Erythroblast (primary cell): ENCODE measurements around the gene ZACN.

ENCODE experiments used
- DNase-seq, 2 experiments: peaks; one replicate each; lab custom pipeline; 2025; lab: John Stamatoyannopoulos, UW
- GATA1 ChIP-seq: IDR thresholded peaks from 2 replicates; pipeline ENCODE4 v1.6.1; 2011; ENCODE audit warnings: low read depth, mild to moderate bottlenecking, control low read depth, low read length, moderate library complexity
- POLR2A ChIP-seq: IDR thresholded peaks from 2 replicates; pipeline ENCODE4 v1.6.1; 2011; ENCODE audit warnings: mild to moderate bottlenecking, low read length

Gene ZACN

GRCh38 chr17:76081295-76082210 is 2.6 kb downstream of the ZACN start:
- TF ChIP-seq GATA1 (no peak), POLR2A (no peak)
- DNase-seq: no peak

DNA sequence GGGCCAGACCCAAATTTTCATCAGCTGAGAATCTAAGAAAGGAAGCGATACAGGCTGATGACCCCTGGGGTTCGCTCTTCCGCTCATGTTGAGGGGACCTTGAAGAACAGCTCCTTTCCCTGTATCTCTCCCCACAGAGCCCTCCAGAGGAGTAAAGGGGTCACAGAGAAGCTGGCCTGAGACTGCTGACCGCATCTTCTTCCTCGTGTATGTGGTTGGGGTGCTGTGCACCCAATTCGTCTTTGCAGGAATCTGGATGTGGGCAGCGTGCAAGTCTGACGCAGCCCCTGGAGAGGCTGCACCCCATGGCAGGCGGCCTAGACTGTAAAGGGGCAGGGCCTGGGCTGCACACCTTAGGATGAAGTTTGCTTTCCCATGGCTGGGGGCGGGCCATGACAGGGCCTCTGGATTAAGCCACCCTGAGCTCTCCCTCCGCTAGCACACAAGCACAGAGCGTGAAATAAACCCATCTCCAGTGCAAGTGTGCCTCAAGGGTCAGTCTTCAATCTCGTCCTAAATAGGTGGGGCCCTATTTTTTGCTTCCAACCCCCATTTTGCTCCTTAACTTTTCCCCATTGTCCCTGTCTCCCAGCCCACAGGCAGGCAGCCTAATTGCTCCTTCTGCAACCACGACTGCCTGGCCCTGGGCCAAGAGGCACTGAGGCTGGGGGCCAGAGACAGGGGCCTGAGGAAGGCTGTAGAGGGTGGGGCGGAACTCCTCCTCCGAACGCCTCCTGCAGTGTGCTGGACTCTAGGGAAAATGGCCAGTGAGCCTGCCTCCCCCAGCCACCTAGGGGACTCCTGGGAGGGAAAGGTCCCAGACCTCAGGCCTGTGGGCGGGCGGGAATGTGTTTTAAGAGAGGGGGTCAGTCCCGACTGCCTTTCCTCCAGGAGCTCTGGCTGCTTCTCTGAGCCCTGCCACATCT is 3.6 kb downstream of the ZACN start:
- no peak for DNase-seq
- no peak for TF ChIP-seq POLR2A
- TF ChIP-seq GATA1: no peak

- no peak for DNase-seq
Measured at GRCh38 chr17:76083536-76084182, 4.7 kb downstream of the ZACN start.

DNA sequence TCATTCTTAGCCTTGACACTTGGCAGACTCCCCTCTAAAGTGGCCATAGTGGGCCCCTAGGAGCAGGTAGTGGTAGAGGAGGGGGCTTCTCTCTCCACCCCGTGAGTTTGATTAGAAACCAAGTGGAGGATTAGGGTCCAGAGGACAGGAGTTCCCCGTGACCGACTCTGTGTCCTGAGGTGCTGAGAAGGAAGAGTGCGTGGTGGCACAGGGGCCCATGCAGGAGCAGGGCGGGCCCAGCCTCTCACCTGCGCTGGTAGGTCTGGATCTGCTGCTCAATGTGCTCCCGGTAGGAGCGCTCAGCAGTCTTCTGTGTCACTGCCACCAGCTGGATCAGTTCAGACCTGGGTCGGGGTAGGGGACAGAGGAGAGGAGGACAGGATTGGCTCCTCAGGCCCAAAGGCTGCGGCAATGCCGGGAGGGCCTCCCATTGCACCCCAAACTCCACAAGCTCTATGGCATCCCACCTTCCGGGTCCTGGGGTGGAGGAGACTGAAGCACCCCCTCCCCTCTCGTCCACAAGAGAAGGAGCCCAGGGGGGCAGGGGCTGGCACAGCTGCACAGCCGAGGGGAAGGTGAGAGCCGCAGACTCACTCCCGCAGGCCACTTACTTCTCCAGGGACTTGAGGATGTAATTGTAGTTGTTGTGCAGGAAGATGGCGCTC is 6.2 kb downstream of the ZACN start:
- DNase-seq: no peak
- no peak for TF ChIP-seq POLR2A
- no peak for TF ChIP-seq GATA1

More at GRCh38 chr17:76083536-76084182, 4.7 kb downstream of the ZACN start:
- TF ChIP-seq POLR2A: no peak
- TF ChIP-seq GATA1: no peak

GRCh38 chr17:76085731-76086366 is 6.9 kb downstream of the ZACN start:
- TF ChIP-seq POLR2A (no peak), GATA1 (no peak)
- DNase-seq: no peak

DNA sequence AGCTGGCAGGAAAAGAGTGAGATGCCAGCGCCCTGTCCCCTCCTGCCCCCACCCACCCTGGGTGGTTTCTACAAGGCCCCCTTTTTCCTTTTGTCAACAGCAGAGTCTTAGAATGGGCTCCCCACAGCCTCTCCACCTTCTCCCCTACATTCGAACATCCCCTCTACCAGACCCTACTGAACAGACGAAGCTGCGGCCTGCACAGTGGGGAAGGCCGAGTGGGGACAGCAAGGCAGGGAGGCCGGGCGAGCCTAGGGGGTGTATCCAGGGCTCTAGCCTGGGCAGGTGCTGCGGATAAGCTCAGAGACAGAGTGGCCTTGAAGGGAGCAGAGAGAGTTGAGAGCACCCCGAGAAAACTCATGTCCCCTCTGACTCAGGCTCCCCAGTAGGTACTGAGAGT is 7.4 kb downstream of the ZACN start:
- no peak for DNase-seq
- no peak for TF ChIP-seq POLR2A
- no peak for TF ChIP-seq GATA1

DNA sequence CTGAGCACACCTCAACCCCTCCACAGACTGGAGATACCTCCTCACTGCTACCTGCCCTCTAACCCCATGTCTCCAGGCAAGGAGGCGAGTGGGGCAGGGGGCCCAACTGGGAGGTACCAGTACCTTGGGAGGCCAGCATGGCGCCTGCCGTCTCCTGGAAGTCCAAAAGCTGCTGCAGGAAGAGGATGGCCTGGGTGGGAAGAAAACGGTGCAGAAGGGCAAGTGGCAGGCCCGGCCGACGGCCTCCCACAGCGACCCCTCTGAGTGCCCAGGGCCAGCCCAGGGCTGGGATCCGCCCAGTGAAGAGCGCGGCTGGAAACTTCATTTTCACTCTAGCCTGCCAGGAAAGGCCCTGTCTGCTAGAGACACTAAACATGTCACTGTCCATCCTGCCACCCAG is 8.5 kb downstream of the ZACN start:
- DNase-seq: no peak
- no peak for TF ChIP-seq GATA1
- TF ChIP-seq POLR2A: no peak

DNA sequence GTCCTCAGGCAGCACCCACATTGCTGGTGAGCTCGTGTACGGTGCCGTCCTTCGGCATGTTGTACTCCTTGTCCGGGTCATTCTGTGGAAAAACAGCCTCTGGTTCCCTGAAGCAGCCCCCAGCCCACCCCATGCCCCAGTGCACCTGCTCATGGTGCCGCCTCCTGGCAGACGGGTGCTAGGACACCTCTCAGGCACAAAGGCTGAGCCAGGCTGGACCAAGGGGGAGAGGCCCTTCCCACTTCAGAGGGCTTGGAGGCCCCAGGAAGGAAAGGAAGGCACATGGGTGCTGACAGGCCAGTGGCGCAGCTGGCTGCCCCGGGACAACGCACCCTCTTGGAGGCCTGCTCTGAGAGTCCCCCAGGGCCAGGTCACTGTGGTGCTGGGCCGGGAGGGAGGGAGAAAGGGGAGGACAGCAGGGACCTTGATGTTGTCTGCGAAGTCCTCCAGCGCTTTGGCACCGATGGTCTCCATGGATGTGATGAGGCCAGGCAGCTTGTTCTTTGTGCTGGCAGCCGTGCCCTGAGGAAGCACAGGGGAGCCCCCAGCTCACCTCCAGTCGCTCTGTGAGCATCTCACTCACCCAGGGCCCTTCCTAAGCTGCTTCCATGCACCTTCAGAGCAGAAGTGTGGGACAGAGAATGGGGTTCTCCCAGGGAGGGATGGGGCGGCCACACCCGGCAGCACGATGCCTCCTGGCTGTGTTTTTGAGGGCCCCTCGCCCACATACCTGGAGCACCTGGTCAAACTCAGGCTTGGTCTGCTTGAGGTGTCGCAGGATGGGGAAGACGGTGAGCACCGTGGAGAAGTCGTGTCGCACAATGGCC is 9.3 kb downstream of the ZACN start:
- no peak for DNase-seq
- TF ChIP-seq POLR2A (no peak), GATA1 (no peak)

DNA sequence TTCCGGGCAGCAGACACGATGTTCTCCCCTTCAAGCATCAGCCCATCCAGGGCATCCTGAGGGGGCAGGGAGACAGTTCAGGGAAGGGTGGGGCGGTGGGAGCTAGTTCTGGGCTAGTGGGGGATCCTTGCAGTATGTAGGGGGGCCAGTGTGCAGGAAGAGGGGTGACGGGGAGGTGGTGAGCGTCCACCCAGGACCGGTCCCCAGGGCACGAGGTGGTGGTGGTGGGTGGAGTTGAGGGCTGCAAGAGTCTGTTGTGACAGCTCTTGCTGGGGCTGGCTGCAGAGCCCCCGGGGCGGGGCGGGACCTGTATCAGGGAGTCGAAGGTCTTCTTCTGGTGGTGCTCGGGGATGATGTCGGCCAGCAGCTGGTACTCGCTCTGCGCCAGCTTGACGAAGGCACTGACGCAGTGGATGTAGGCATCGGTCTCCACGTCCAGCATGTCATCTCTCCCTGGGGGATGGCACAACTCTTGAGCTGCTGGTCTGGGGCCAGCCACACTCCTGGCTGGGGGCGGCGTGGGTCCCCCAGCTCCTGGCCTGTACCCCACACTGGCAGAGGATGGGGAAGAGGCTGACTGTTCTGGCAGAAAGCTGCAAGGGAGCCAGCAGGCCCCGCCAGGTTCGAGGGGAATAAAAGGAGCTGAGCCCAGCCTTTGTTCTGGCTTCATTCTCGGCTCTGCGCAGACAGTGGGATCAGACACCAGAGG is 10.0 kb downstream of the ZACN start:
- DNase-seq: no peak
- no peak for TF ChIP-seq GATA1
- TF ChIP-seq POLR2A: no peak

- no peak for DNase-seq
Measured at GRCh38 chr17:76089680-76090516, 10.9 kb downstream of the ZACN start.

More at GRCh38 chr17:76089680-76090516, 10.9 kb downstream of the ZACN start:
- TF ChIP-seq GATA1 (no peak), POLR2A (no peak)
